CD4-positive, alpha-beta T cell (primary cell): ENCODE measurements around the gene NPLOC4. TPM values are rescaled to one million over a fixed set of nuclear protein-coding genes. Genes with fewer than 3 reads are reported as not detected.

Experiments used
- ATAC-seq: fragments of 200-7000 bp; cut with Tn5 transposase; one replicate; pipeline ENCODE4 v1.10.0; 2022; ENCODE audit warnings: mild to moderate bottlenecking; ENCODE audit not compliant: poor library complexity
- CTCF ChIA-PET: fragments of 350-600 bp; sonication (Branson Sonifier 250); formaldehyde crosslinking; loops from one replicate; lab custom pipeline; 2021; ENCODE audit warnings: antibody characterized with exemption, inconsistent platforms; lab: Charles Lee
- POLR2A ChIA-PET: fragments of 350-600 bp; sonication (Branson Sonifier 250); formaldehyde crosslinking; loops from one replicate; lab custom pipeline; 2021; ENCODE audit warnings: antibody characterized with exemption, inconsistent platforms; lab: Charles Lee
- DNase-seq, 14 experiments: peaks; one replicate each; pipeline ENCODE4 v3.0.0-alpha.2; 2013 to 2020; ENCODE audit warnings: mixed read lengths in 2 of 14
- H3K27ac ChIP-seq, 2 donors: one replicate each; pipeline versions ENCODE4 v1.5.1 to v1.7.0; 2013; ENCODE audit warnings: low read length in 2 of 2, low read depth in 1 of 2, mild to moderate bottlenecking in 1 of 2
- H3K27me3 ChIP-seq, 2 experiments: 1 replicate in 1 of 2; 2 replicates in 1 of 2; pipeline versions ENCODE4 v1.6.1 to v1.7.0; 2013; ENCODE audit warnings: low read length in 2 of 2, control low read depth in 1 of 2, mild to moderate bottlenecking in 1 of 2, moderate library complexity in 1 of 2; ENCODE audit not compliant: insufficient read depth in 2 of 2, control insufficient read depth in 1 of 2
- H3K36me3 ChIP-seq: one replicate; pipeline ENCODE4 v1.6.1; 2013; ENCODE audit warnings: low read length, control low read depth; ENCODE audit not compliant: insufficient read depth
- H3K4me1 ChIP-seq: one replicate; pipeline ENCODE4 v1.6.1; 2013; ENCODE audit warnings: low read length, control low read depth; ENCODE audit not compliant: insufficient read depth
- H3K4me3 ChIP-seq: one replicate; pipeline ENCODE4 v1.5.1; 2013; ENCODE audit warnings: mild to moderate bottlenecking, low read length, moderate library complexity
- H3K9me3 ChIP-seq, 2 experiments: 1 replicate in 1 of 2; 2 replicates in 1 of 2; pipeline versions ENCODE4 v1.6.1 to v1.7.0; 2013; ENCODE audit warnings: low read length in 2 of 2, mild to moderate bottlenecking in 2 of 2, control low read depth in 1 of 2, moderate library complexity in 1 of 2; ENCODE audit not compliant: control insufficient read depth in 1 of 2, insufficient read depth in 1 of 2
- H3K27ac Mint-ChIP-seq: one replicate; pipeline ENCODE4 v1.8.0; 2020; ENCODE audit warnings: mixed read lengths
- H3K27me3 Mint-ChIP-seq: one replicate; pipeline ENCODE4 v1.8.0; 2021; ENCODE audit warnings: mixed read lengths
- H3K36me3 Mint-ChIP-seq: one replicate; pipeline ENCODE4 v1.8.0; 2021; ENCODE audit warnings: low read depth, mixed read lengths
- H3K4me1 Mint-ChIP-seq: one replicate; pipeline ENCODE4 v1.8.0; 2021; ENCODE audit warnings: low read depth, mixed read lengths
- H3K4me3 Mint-ChIP-seq: one replicate; pipeline ENCODE4 v1.8.0; 2020; ENCODE audit warnings: mild to moderate bottlenecking, mixed read lengths
- H3K9me3 Mint-ChIP-seq: one replicate; pipeline ENCODE4 v1.8.0; 2020; ENCODE audit warnings: mixed read lengths
- CTCF ChIP-seq: fragments of 200-600 bp; IDR thresholded peaks from one replicate; pipeline ENCODE4 v1.8.0; 2022; ENCODE audit warnings: antibody characterized with exemption, mild to moderate bottlenecking
- intact Hi-C, 2 experiments: fragments of 100-400 bp; cut with DNase I in 1 of 2; cut with micrococcal nuclease in 1 of 2; formaldehyde crosslinking; loops; one replicate each; pipeline versions ENCODE4 v1.15.1 to v1.9.0; 2023 to 2025; cut with DNase I, micrococcal nuclease
- total RNA-seq, 174 experiments: library from RNA in 2 of 174; stranded (reverse) in 2 of 174; gene quantifications; one replicate each; pipeline ENCODE4 v1.2.3 and lab custom pipeline; 2021 to 2026

Gene NPLOC4
- total RNA-seq, 2 experiments from 2014 or later = 61.0 to 62.4 TPM

DNA sequence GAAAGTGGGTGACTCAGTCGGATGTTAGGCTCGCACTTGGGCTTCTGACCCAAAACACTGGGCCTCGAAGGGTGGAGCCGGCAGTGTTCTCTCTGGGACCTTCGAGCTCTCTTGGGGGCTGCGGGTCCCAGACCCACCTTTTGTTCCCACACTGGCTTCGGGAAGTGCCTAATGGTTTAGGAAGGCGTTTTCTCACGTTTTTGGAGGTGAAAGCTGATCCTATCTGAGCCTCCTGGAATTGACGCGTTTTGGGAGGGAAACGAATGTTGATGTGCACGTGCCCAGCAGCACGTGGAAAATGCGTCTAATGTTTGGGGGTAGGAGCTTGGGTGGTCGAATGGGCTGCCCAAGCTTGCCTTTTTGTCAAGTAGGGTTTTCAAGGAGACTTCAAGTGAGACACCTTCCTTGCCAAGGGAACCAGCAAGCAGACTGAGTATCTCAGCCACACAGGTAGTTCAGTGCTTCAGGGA, 47.6 kb upstream of the NPLOC4 start:
- Mint-ChIP-seq H3K9me3 (no peaks in the 10 kb centered on the region), H3K4me1 (peaks cover 24% of the 10 kb centered on the region), H3K36me3 (peaks cover 52% of the 10 kb centered on the region), H3K27me3 (no peaks in the 10 kb centered on the region), H3K4me3 (peak overlapping the region; percentile 84), H3K27ac (peak overlapping the region; percentile 79)
- H3K27me3 ChIP-seq = no peaks in the 10 kb centered on the region
- intact Hi-C loops = loop anchor here (2.0 to 5.0 kb wide), 3 partner anchors 18 to 178 kb away; partner anchors contain the start of genes MRPL12 (in 1 of the 2) and P4HB (in 1 of the 2)
- DNase-seq (no peak), ATAC-seq (no peak)
- peaks cover 43% of the 10 kb centered on the region for H3K36me3 ChIP-seq
- ChIA-PET POLR2A (interaction anchor here (0.6 to 4.0 kb wide), 13 partner anchors 11 to 932 kb away, joined by 3 to 43 read pairs (median 5); partner anchors contain the start of genes ACTG1, CCDC137, CENPX and FAAP100), CTCF (interaction anchor here (1.2 to 1.6 kb wide), 3 partner anchors 9 to 185 kb away, joined by 3 to 5 read pairs (median 3); no protein-coding TSS in a partner anchor)
- H3K27ac ChIP-seq = peak overlapping the region; percentile 36 to 50
- peak overlapping the region; percentile 98 for H3K4me3 ChIP-seq
- TF ChIP-seq CTCF = no peak
- H3K9me3 ChIP-seq = no peaks in the 10 kb centered on the region
- H3K4me1 ChIP-seq = peaks cover 56% of the 10 kb centered on the region

- TF ChIP-seq CTCF = no peak
- Histone ChIP-seq H3K4me3 (peak within 1 kb of the TSS; percentile 98), H3K27ac (peak within 1 kb of the TSS; percentile 67 to 69), H3K9me3 (no peaks in the 10 kb centered on the region), H3K36me3 (peaks cover 36% of the 10 kb centered on the region), H3K4me1 (peaks cover 51% of the 10 kb centered on the region), H3K27me3 (no peaks in the 10 kb centered on the region)
- peaks cover 24% of the 10 kb centered on the region for H3K4me1 Mint-ChIP-seq
- peak; percentile 99 for ATAC-seq
- peak; percentile 94 to 99 (median 96) for DNase-seq
- peak within 1 kb of the TSS; percentile 81 for H3K27ac Mint-ChIP-seq
- H3K27me3 Mint-ChIP-seq = no peaks in the 10 kb centered on the region
- no peaks in the 10 kb centered on the region for H3K9me3 Mint-ChIP-seq
- CTCF ChIA-PET = interaction anchor here (0.6 to 1.6 kb wide), 4 partner anchors 18 to 186 kb away, joined by 3 to 5 read pairs (median 4); no protein-coding TSS in a partner anchor
- intact Hi-C loops = loop anchor here (1.0 to 5.0 kb wide), 5 partner anchors 18 to 178 kb away; partner anchors contain the start of genes CCDC137 (in 1 of the 2), MRPL12 (in 1 of the 2), NPLOC4 (in 1 of the 2) and OXLD1 (in 1 of the 2)
- H3K4me3 Mint-ChIP-seq = peak within 1 kb of the TSS; percentile 100
- POLR2A ChIA-PET = interaction anchor here (0.6 to 4.0 kb wide), 20 partner anchors 9 to 933 kb away, joined by 3 to 43 read pairs (median 4); partner anchors contain the start of genes ACTG1, CCDC137, CENPX and FAAP100
- H3K36me3 Mint-ChIP-seq = peaks cover 46% of the 10 kb centered on the region
Measured at GRCh38 chr17:81683584-81684441, 46.9 kb upstream of the NPLOC4 start, which contains the start of the genes ARL16 and HGS. ARL16 (minus strand) TSS chr17:81683797; CDS start chr17:81683753, 44 bp downstream. HGS (plus strand) TSS chr17:81684011; CDS start chr17:81684067, 56 bp downstream.

DNA sequence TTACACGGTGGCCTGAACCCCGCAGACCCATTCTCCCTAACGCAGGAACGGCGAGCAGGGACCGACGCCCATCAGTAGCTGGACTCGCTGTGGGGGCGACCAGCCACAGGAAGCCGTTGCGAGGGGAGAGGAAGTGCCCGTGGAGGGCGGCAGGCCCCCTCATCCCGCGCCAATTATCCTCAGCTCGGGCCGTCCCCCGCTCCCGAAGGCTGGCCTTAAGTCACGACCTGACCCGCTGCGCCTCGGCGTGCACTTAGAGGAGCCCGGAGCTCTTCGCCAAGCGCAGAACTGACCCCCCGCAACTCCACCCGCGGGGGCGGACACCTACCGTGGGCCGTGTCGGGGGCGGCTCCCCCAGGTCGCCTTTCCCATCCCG, 46.3 kb upstream of the NPLOC4 start:
- H3K4me3 ChIP-seq = peak overlapping the region; percentile 98
- peaks cover 24% of the 10 kb centered on the region for H3K4me1 Mint-ChIP-seq
- no peak for ATAC-seq

More for the DNA sequence above, 46.3 kb upstream of the NPLOC4 start:
- Mint-ChIP-seq H3K9me3 (no peaks in the 10 kb centered on the region), H3K36me3 (peaks cover 42% of the 10 kb centered on the region), H3K27me3 (no peaks in the 10 kb centered on the region), H3K27ac (peak overlapping the region; percentile 81), H3K4me3 (peak overlapping the region; percentile 100)
- no peak for TF ChIP-seq CTCF
- no peaks in the 10 kb centered on the region for H3K9me3 ChIP-seq
- H3K27ac ChIP-seq = peak overlapping the region; percentile 67 to 69
- intact Hi-C loops = loop anchor here (1.0 to 5.0 kb wide), 4 partner anchors 17 to 179 kb away; partner anchors contain the start of genes CCDC137 (in 1 of the 2), NPLOC4 (in 1 of the 2), OXLD1 (in 1 of the 2) and P4HB (in 1 of the 2)
- H3K27me3 ChIP-seq = no peaks in the 10 kb centered on the region
- peaks cover 51% of the 10 kb centered on the region for H3K4me1 ChIP-seq
- peaks cover 30% of the 10 kb centered on the region for H3K36me3 ChIP-seq
- POLR2A ChIA-PET = interaction anchor here (0.9 to 4.0 kb wide), 18 partner anchors 9 to 444 kb away, joined by 3 to 43 read pairs (median 4); partner anchors contain the start of genes CCDC137, CENPX, FAAP100 and LRRC45
- CTCF ChIA-PET = interaction anchor here (0.9 to 1.6 kb wide), 3 partner anchors 19 to 186 kb away, joined by 3 to 5 read pairs (median 3); no protein-coding TSS in a partner anchor
- DNase-seq = peak in 1 of 14 experiments; percentile 12
